Measurements from ENCODE around the gene EPG5.

EPG5 gene

GRCh38 chr18:45838302-45839070 is 128.6 kb downstream of the EPG5 start:
- TF ChIP-seq EZH2 (IDR thresholded peaks at IDR 0.05; ENCODE audit: borderline replicate concordance, low read depth, low read length, severe bottlenecking) (no peak), CTCF (IDR thresholded peaks at IDR 0.05; ENCODE audit: borderline replicate concordance, extremely low read depth, low read length, poor library complexity, severe bottlenecking) (no peak)
- H3K4me1 ChIP-seq (ENCODE audit: insufficient read depth, low read length) = no peaks in the 10 kb centered on the region
- no peak overlapping the region for H2AFZ ChIP-seq (ENCODE audit: low read depth, low read length)
- H3K27me3 ChIP-seq (ENCODE audit: insufficient read depth, low read length, poor library complexity) = no peaks in the 10 kb centered on the region
- no peaks in the 10 kb centered on the region for H4K20me1 ChIP-seq (ENCODE audit: insufficient read depth, low read length)
- no peak overlapping the region for H3K4me3 ChIP-seq (ENCODE audit: low read depth in 1 of 2, low read length in 2 of 2)
- no peaks in the 10 kb centered on the region for H3K79me2 ChIP-seq (ENCODE audit: insufficient read depth, low read length)
- H3K27ac ChIP-seq (ENCODE audit: low read length) = no peak overlapping the region
- no peak overlapping the region for H3K4me2 ChIP-seq (ENCODE audit: insufficient read depth, low read length)
- no peak overlapping the region for H3K9ac ChIP-seq (ENCODE audit: low read depth, low read length)
- H3K9me3 ChIP-seq (ENCODE audit: insufficient read depth, low read length, severe bottlenecking) = no peaks in the 10 kb centered on the region
- DNase-seq (no peak), ATAC-seq (ENCODE audit: insufficient read depth, low read depth) (no peak)
- H3K36me3 ChIP-seq (ENCODE audit: insufficient read depth, low read length) = no peaks in the 10 kb centered on the region

DNA sequence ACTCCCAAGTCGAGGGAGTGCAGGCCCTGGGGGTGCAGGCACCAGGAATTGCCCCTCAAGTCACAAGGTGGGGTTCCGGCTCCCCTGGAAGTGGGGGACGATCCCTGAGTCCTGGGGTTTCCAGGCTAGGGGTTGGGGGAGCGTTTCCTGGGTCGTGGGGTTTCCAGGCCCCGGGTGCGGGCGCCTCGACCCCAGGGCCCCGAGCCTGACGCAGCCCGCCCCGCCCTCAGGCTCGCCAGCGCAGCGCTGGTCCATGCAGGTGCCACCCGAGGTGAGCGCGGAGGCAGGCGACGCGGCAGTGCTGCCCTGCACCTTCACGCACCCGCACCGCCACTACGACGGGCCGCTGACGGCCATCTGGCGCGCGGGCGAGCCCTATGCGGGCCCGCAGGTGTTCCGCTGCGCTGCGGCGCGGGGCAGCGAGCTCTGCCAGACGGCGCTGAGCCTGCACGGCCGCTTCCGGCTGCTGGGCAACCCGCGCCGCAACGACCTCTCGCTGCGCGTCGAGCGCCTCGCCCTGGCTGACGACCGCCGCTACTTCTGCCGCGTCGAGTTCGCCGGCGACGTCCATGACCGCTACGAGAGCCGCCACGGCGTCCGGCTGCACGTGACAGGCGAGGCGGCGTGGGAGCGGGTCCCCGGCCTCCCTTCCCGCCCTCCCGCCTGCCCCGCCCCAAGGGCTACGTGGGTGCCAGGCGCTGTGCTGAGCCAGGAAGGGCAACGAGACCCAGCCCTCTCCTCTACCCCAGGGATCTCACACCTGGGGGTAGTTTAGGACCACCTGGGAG is 129.7 kb downstream of the EPG5 start:
- H3K4me1 ChIP-seq (ENCODE audit: insufficient read depth, low read length) = no peaks in the 10 kb centered on the region
- H3K27ac ChIP-seq (ENCODE audit: low read length) = no peak overlapping the region
- H3K27me3 ChIP-seq (ENCODE audit: insufficient read depth, low read length, poor library complexity) = no peaks in the 10 kb centered on the region
- H4K20me1 ChIP-seq (ENCODE audit: insufficient read depth, low read length) = no peaks in the 10 kb centered on the region
- no peaks in the 10 kb centered on the region for H3K79me2 ChIP-seq (ENCODE audit: insufficient read depth, low read length)
- no peak overlapping the region for H3K9ac ChIP-seq (ENCODE audit: low read depth, low read length)
- H3K4me2 ChIP-seq (ENCODE audit: insufficient read depth, low read length) = no peak overlapping the region
- DNase-seq (no peak), ATAC-seq (ENCODE audit: insufficient read depth, low read depth) (no peak)
- H3K4me3 ChIP-seq (ENCODE audit: low read depth in 1 of 2, low read length in 2 of 2) = no peak overlapping the region
- no peaks in the 10 kb centered on the region for H3K36me3 ChIP-seq (ENCODE audit: insufficient read depth, low read length)
- TF ChIP-seq CTCF (IDR thresholded peaks at IDR 0.05; ENCODE audit: borderline replicate concordance, extremely low read depth, low read length, poor library complexity, severe bottlenecking) (no peak), EZH2 (IDR thresholded peaks at IDR 0.05; ENCODE audit: borderline replicate concordance, low read depth, low read length, severe bottlenecking) (no peak)
- H2AFZ ChIP-seq (ENCODE audit: low read depth, low read length) = no peak overlapping the region
- H3K9me3 ChIP-seq (ENCODE audit: insufficient read depth, low read length, severe bottlenecking) = no peaks in the 10 kb centered on the region

DNA sequence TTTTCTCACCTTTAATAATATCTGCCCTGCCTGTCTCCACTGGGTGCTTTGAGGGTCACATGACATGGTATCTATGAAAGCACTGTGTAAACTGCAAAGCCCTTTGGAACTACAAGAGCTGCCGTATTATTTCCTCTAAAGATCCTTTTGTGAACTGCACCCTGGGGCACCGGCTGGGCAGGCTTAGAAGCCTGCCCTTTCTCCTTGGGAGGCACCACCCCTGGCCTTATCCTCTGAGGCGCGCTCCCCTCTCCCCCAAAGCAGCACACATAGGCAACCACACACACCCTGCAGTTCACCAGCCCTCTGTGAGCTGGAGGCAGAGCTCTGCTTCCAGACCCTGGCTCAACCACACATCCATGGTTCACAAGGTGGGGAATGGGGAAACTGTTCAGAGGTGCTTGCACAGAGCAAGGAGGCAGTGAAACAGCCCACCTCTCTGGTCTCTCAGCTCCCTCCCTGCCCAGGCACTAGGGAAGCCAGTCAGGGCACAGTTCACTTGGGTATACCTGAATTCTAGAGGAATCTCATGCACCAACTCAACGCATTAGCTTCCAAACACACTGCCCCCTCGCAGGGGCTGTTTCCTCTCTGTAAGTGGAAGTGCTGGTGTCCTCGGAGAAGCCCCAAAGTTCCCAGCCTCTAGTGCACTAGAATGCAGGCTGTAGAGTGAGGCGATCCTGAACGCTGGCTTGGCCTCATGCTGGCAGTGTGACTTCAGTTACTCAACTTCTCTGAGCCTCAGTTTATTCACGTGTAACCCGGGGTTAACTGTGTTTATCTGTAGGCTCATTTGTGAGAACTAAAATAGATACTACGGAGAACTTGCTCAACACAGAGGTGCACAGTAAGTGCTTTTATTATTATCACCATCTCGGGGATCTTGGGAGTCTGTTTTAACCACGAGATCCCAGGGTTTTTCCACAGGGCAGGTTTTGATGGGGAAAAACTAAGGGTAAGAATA is 130.6 kb downstream of the EPG5 start:
- Histone ChIP-seq H2AFZ (ENCODE audit: low read depth, low read length) (no peak overlapping the region), H3K4me3 (ENCODE audit: low read depth in 1 of 2, low read length in 2 of 2) (no peak overlapping the region), H3K9me3 (ENCODE audit: insufficient read depth, low read length, severe bottlenecking) (no peaks in the 10 kb centered on the region), H3K27me3 (ENCODE audit: insufficient read depth, low read length, poor library complexity) (no peaks in the 10 kb centered on the region), H3K36me3 (ENCODE audit: insufficient read depth, low read length) (no peaks in the 10 kb centered on the region), H4K20me1 (ENCODE audit: insufficient read depth, low read length) (no peaks in the 10 kb centered on the region), H3K4me2 (ENCODE audit: insufficient read depth, low read length) (no peak overlapping the region), H3K27ac (ENCODE audit: low read length) (no peak overlapping the region), H3K9ac (ENCODE audit: low read depth, low read length) (no peak overlapping the region), H3K4me1 (ENCODE audit: insufficient read depth, low read length) (no peaks in the 10 kb centered on the region), H3K79me2 (ENCODE audit: insufficient read depth, low read length) (no peaks in the 10 kb centered on the region)
- ATAC-seq (ENCODE audit: insufficient read depth, low read depth) = no peak
- DNase-seq = no peak
- no peak for TF ChIP-seq CTCF (IDR thresholded peaks at IDR 0.05; ENCODE audit: borderline replicate concordance, extremely low read depth, low read length, poor library complexity, severe bottlenecking)
- TF ChIP-seq EZH2 (IDR thresholded peaks at IDR 0.05; ENCODE audit: borderline replicate concordance, low read depth, low read length, severe bottlenecking) = no peak

Measured in DND-41 (cell line).